MM.1S (cell line): ENCODE data around the gene ZNF827.

Experiments
- DNase-seq: peaks from one replicate; pipeline ENCODE4 v3.0.0-alpha.2; 2015
- H2AFZ ChIP-seq: fragments of 300-600 bp; sonication (generic); 2 replicates; pipeline ENCODE4 v1.6.0; 2016; ENCODE audit warnings: antibody characterized with exemption, low read length
- H3F3A ChIP-seq: fragments of 300-600 bp; sonication (generic); 2 replicates; pipeline ENCODE4 v1.6.1; 2016; ENCODE audit warnings: mild to moderate bottlenecking, antibody characterized with exemption, low read length, moderate library complexity, mixed read lengths; ENCODE audit not compliant: insufficient read depth
- H3K27ac ChIP-seq: fragments of 300-600 bp; sonication (generic); 2 replicates; pipeline ENCODE4 v1.5.1; 2016; ENCODE audit warnings: mild to moderate bottlenecking, low read length
- H3K27me3 ChIP-seq: fragments of 300-600 bp; sonication (generic); replicated peaks from 2 replicates; pipeline ENCODE4 v1.6.0; 2016; ENCODE audit warnings: low read length; ENCODE audit not compliant: insufficient read depth
- H3K36me3 ChIP-seq: fragments of 300-600 bp; sonication (generic); replicated peaks from 2 replicates; pipeline ENCODE4 v1.6.1; 2016; ENCODE audit warnings: mild to moderate bottlenecking, low read length, mixed read lengths; ENCODE audit not compliant: insufficient read depth
- H3K4me1 ChIP-seq: fragments of 300-600 bp; sonication (generic); 2 replicates; pipeline ENCODE4 v1.6.1; 2016; ENCODE audit warnings: low read length, mixed read lengths
- H3K4me2 ChIP-seq: fragments of 300-600 bp; sonication (generic); 2 replicates; pipeline ENCODE4 v1.6.0; 2016; ENCODE audit warnings: low read depth, low read length
- H3K4me3 ChIP-seq: fragments of 300-600 bp; sonication (generic); 2 replicates; pipeline ENCODE4 v1.5.1; 2016; ENCODE audit warnings: low read length, mixed read lengths
- H3K79me2 ChIP-seq: fragments of 300-600 bp; sonication (generic); 2 replicates; pipeline ENCODE4 v1.6.1; 2016; ENCODE audit warnings: mixed run types, low read length, mixed read lengths
- H3K9ac ChIP-seq: fragments of 300-600 bp; sonication (generic); 2 replicates; pipeline ENCODE4 v1.6.1; 2016; ENCODE audit warnings: low read length, mixed read lengths
- H3K9me2 ChIP-seq: fragments of 300-600 bp; sonication (generic); replicated peaks from 2 replicates; pipeline ENCODE4 v1.6.1; 2016; ENCODE audit warnings: mild to moderate bottlenecking, low read length, mixed read lengths; ENCODE audit not compliant: insufficient read depth
- H3K9me3 ChIP-seq: fragments of 300-600 bp; sonication (generic); replicated peaks from 2 replicates; pipeline ENCODE4 v1.6.1; 2016; ENCODE audit warnings: mild to moderate bottlenecking, low read length, mixed read lengths; ENCODE audit not compliant: insufficient read depth
- H4K20me1 ChIP-seq: fragments of 300-600 bp; sonication (generic); 2 replicates; pipeline ENCODE4 v1.6.1; 2016; ENCODE audit warnings: mild to moderate bottlenecking, low read length, moderate library complexity, mixed read lengths; ENCODE audit not compliant: insufficient read depth
- EZH2 ChIP-seq: fragments of 300-600 bp; sonication (generic); optimal IDR thresholded peaks from 2 replicates; pipeline ENCODE3; 2017; ENCODE audit warnings: low read depth, mild to moderate bottlenecking, antibody characterized with exemption, low read length, mixed read lengths
- EZH2phosphoT487 ChIP-seq: fragments of 300-600 bp; sonication (generic); IDR thresholded peaks from 2 replicates; pipeline ENCODE4 v1.6.1; 2018; ENCODE audit warnings: antibody characterized with exemption, low read length
- TF ChIP-seq, protein P1 (sequence below): fragments of 300-600 bp; sonication (generic); IDR thresholded peaks from 2 replicates; pipeline ENCODE4 v1.5.1; 2016; ENCODE audit warnings: antibody characterized with exemption, low read length, mixed read lengths

ZNF827 gene

DNA sequence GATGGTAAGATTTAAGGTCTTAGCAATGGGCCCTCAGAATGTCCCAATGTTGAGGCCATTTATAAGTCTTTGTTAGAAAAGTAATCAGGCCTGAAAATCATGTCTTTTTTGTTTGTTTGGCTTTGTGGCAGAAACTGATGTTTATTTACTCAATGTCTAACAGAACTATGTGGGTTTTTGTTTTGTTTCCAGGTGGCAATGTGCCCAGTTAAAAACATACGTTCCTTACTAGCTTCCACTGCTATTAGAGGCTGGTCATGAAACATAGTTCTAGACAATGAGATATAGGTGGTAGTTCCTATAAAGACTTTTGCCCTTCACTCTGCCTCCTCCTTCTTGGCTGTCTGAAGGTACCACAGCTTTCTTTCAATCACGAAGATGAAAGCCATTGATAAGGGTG is 149.9 kb downstream of the ZNF827 start:
- Histone ChIP-seq H3K27me3 (no peaks in the 10 kb centered on the region), H3K79me2 (no peaks in the 10 kb centered on the region), H3K4me2 (no peak overlapping the region), H3K27ac (no peak overlapping the region), H2AFZ (no peak overlapping the region), H3K4me3 (no peak overlapping the region), H4K20me1 (no peaks in the 10 kb centered on the region), H3K9ac (no peak overlapping the region), H3K4me1 (no peaks in the 10 kb centered on the region), H3F3A (no peaks in the 10 kb centered on the region), H3K36me3 (no peaks in the 10 kb centered on the region), H3K9me3 (no peaks in the 10 kb centered on the region), H3K9me2 (no peaks in the 10 kb centered on the region)
- DNase-seq: no peak
- TF ChIP-seq, protein P1, sequence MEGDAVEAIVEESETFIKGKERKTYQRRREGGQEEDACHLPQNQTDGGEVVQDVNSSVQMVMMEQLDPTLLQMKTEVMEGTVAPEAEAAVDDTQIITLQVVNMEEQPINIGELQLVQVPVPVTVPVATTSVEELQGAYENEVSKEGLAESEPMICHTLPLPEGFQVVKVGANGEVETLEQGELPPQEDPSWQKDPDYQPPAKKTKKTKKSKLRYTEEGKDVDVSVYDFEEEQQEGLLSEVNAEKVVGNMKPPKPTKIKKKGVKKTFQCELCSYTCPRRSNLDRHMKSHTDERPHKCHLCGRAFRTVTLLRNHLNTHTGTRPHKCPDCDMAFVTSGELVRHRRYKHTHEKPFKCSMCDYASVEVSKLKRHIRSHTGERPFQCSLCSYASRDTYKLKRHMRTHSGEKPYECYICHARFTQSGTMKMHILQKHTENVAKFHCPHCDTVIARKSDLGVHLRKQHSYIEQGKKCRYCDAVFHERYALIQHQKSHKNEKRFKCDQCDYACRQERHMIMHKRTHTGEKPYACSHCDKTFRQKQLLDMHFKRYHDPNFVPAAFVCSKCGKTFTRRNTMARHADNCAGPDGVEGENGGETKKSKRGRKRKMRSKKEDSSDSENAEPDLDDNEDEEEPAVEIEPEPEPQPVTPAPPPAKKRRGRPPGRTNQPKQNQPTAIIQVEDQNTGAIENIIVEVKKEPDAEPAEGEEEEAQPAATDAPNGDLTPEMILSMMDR: no peak
- no peak for TF ChIP-seq EZH2
- no peak for TF ChIP-seq EZH2phosphoT487

DNA sequence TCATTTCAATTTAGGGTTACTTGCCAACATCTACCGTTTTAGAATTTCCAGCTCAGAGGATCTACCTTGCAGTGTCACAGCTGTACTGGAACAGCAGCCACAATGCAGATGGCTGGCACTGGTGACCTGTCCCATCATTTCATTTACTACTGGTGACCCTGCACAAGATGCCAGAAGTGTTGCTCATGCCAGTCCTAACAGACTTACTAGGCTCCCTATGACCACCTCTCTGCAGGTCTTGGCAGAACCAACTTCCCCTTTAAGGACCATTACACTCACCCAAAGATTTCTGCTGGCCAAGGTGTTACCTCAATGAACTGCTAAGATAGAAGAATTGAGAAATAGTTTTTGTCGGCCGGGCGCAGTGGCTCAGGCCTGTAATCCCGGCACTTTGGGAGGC is 151.8 kb downstream of the ZNF827 start:
- Histone ChIP-seq H3K27ac (no peak overlapping the region), H3K4me1 (no peaks in the 10 kb centered on the region), H4K20me1 (no peaks in the 10 kb centered on the region), H3K4me2 (no peak overlapping the region), H3K27me3 (no peaks in the 10 kb centered on the region), H3F3A (no peaks in the 10 kb centered on the region), H3K36me3 (no peaks in the 10 kb centered on the region), H3K4me3 (no peak overlapping the region), H3K9ac (no peak overlapping the region), H3K9me3 (no peaks in the 10 kb centered on the region), H3K79me2 (no peaks in the 10 kb centered on the region), H2AFZ (no peak overlapping the region), H3K9me2 (no peaks in the 10 kb centered on the region)
- TF ChIP-seq EZH2phosphoT487 (no peak), EZH2 (no peak)
- TF ChIP-seq, protein P1: no peak
- no peak for DNase-seq

DNA sequence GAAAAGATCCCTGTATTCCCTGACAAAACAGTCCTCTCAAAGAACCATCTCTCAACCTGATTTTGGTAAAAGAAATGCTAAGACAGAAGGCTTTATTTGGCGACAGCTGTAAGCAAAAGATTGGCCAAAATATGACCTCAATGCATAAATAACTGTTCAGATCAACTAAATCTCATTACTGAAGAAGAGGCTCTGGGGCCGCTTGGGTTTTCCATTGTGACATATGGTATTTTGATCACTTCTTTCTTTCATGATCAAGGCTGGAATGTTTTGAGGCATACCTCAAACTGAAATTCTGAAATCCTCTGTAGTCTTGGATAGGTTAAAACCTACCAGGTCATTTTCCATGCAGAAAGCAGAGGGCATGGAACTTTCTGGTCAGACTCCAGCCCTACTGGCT is 152.4 kb downstream of the ZNF827 start:
- no peak for DNase-seq
- Histone ChIP-seq H3K9me3 (no peaks in the 10 kb centered on the region), H3K4me3 (no peak overlapping the region), H3K4me2 (no peak overlapping the region), H3K36me3 (no peaks in the 10 kb centered on the region), H3K9me2 (no peaks in the 10 kb centered on the region), H4K20me1 (no peaks in the 10 kb centered on the region), H3K27me3 (no peaks in the 10 kb centered on the region), H3F3A (no peaks in the 10 kb centered on the region), H3K27ac (no peak overlapping the region), H3K9ac (no peak overlapping the region), H3K79me2 (no peaks in the 10 kb centered on the region), H3K4me1 (no peaks in the 10 kb centered on the region), H2AFZ (no peak overlapping the region)
- TF ChIP-seq, protein P1: no peak
- TF ChIP-seq EZH2 (no peak), EZH2phosphoT487 (no peak)
